Measurements from ENCODE around the gene NKX2-3. TPM values are rescaled to one million over a fixed set of nuclear protein-coding genes. Genes with fewer than 3 reads are reported as not detected.

NKX2-3 gene
- total RNA-seq, 2 experiments from 2014 or later, result not detected

GRCh38 chr10:99520847-99521764 is 11.6 kb upstream of the NKX2-3 start:
- BruUV-seq (replicated peaks), result no TSS peak
- Histone ChIP-seq H3K4me2 (ENCODE audit: low read length) (no peak overlapping the region), H2AFZ (ENCODE audit: low read length) (no peak overlapping the region), H3K4me3 (ENCODE audit: low read depth, low read length, poor library complexity, severe bottlenecking) (no peak overlapping the region), H3K27ac (ENCODE audit: low read depth, low read length, poor library complexity, severe bottlenecking) (no peak overlapping the region), H3K9me2 (ENCODE audit: insufficient read depth, low read length) (no peaks in the 10 kb centered on the region), H3K36me3 (ENCODE audit: insufficient read depth, low read length) (no peaks in the 10 kb centered on the region), H3K9me3 (ENCODE audit: low read length) (no peaks in the 10 kb centered on the region), H3K79me2 (ENCODE audit: insufficient read depth, low read depth, low read length) (no peaks in the 10 kb centered on the region), H3K4me1 (ENCODE audit: insufficient read depth, low read length, poor library complexity, severe bottlenecking) (no peaks in the 10 kb centered on the region), H4K20me1 (ENCODE audit: insufficient read depth, low read length) (no peaks in the 10 kb centered on the region)
- ChIA-PET CTCF (ENCODE audit: unreplicated experiment) (no interaction called here), POLR2A (interaction anchor here (0.6 kb wide), 1 partner anchor 201 kb away, joined by 3 read pairs; no protein-coding TSS in a partner anchor)
- DNase-seq (ENCODE audit: low spot score), result no peak
- intact Hi-C loops (cut with micrococcal nuclease; ENCODE audit: unreplicated experiment), result no loop called here
- TF ChIP-seq CTCF (conservative IDR thresholded peaks at IDR 0.05; ENCODE audit: low read length), result no peak
- TF ChIP-seq EZH2phosphoT487 (IDR thresholded peaks at IDR 0.05; ENCODE audit: borderline replicate concordance, low read depth, low read length), result no peak

GRCh38 chr10:99521765-99522469 is 10.8 kb upstream of the NKX2-3 start:
- Histone ChIP-seq H3K9me3 (ENCODE audit: low read length) (no peaks in the 10 kb centered on the region), H4K20me1 (ENCODE audit: insufficient read depth, low read length) (no peaks in the 10 kb centered on the region), H2AFZ (ENCODE audit: low read length) (no peak overlapping the region), H3K27ac (ENCODE audit: low read depth, low read length, poor library complexity, severe bottlenecking) (no peak overlapping the region), H3K4me3 (ENCODE audit: low read depth, low read length, poor library complexity, severe bottlenecking) (no peak overlapping the region), H3K36me3 (ENCODE audit: insufficient read depth, low read length) (no peaks in the 10 kb centered on the region), H3K79me2 (ENCODE audit: insufficient read depth, low read depth, low read length) (no peaks in the 10 kb centered on the region), H3K4me1 (ENCODE audit: insufficient read depth, low read length, poor library complexity, severe bottlenecking) (no peaks in the 10 kb centered on the region), H3K9me2 (ENCODE audit: insufficient read depth, low read length) (no peaks in the 10 kb centered on the region), H3K4me2 (ENCODE audit: low read length) (no peak overlapping the region)
- intact Hi-C loops (cut with micrococcal nuclease; ENCODE audit: unreplicated experiment), result no loop called here
- POLR2A ChIA-PET, result interaction anchor here (0.6 kb wide), 1 partner anchor 202 kb away, joined by 3 read pairs; no protein-coding TSS in a partner anchor
- BruUV-seq (replicated peaks), result no TSS peak
- DNase-seq (ENCODE audit: low spot score), result no peak
- TF ChIP-seq EZH2phosphoT487 (IDR thresholded peaks at IDR 0.05; ENCODE audit: borderline replicate concordance, low read depth, low read length), result no peak
- no peak for TF ChIP-seq CTCF (conservative IDR thresholded peaks at IDR 0.05; ENCODE audit: low read length)
- CTCF ChIA-PET (ENCODE audit: unreplicated experiment), result no interaction called here

Data from OCI-LY7 (cell line).